ENCODE results near the gene KRTAP3-3.
"Not testable (repeated sequence)": the region's sequence is repeated elsewhere in the genome, so short reads cannot be mapped to it uniquely, and the experiment has no call there.

The KRTAP3-3 gene

DNA sequence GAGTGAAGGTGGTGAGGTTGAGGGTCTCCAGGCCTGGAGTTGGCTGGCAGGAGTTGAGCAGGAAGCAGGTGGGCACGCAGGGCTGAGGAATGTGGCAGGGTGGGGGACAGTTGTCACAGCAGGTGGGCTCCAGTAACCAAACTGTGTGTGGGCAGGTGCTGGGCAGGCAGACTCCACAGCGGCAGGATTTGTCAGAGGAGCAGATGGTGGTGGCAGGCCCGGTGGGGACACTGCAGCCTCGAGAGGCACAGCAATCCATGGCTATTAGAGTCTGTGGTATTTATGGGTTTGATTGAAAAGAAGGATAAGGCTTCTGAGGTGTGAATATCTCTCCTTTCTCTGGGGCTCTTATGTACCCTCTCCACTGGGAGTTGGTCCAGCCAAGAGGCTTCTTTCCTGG, at the start of gene KRTAP3-3:
TSS of gene KRTAP3-3 (minus strand) at position 326 of the 400 bp plus-strand sequence. CDS start at position 259, 67 bp downstream.
- no peak for DNase-seq
- no peak for ATAC-seq

DNA sequence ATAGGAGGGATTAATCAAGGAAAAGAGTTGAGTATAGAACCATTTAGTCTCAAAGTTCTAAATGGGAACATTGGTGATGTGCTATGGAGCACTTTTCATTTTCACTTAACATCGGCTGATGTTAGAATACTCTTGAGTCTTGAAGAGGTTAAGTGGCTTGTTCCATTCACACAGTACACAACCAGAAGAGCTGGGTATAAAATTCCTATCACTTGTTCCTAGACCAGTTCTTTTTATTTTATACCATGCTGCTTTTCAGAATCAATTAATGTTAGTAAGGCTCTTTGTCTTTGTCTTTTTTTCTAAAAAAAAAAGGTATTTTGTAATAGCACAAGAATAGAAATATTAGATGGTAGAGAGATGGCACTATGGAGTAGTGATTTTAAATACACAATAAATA, 49.0 kb upstream of the KRTAP3-3 start:
- DNase-seq (no peak), ATAC-seq (no peak)

DNA sequence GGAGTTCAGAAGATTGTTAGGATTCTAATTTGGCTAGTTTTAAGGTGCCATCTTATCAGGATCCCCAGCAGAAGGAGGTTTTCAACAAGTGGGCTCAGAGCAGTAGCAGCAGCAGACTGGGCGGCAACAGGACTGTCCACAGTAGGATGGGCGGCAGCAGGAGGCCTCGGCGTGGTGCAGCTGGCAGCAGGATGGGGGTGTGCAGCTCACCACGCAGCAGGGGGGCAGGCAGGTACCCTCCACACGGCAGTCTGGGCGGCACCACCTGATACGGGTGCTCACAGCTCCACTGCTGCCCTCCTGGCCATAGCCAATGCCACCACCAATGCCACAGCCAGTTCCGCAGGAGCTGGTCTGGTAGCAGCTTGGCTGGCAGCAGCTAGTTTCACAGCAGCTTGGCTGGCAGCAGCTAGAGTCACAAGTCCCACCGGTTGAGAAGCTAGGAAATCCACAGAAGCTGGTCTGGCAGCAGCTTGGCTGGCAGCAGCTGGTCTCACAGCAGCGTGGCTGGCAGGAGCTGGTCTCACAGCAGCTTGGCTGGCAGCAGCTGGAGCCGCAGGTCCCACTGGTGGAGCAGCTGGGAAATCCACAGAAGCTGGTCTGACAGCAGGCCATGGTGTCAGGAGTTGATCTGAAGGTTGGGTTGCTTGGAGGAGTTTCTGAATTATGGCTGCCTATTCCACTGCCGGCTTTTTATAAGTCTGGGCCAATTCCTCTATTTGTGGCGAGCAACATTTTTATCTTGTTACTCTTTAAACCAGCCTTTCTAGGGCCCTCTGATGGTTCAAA, 47.0 kb upstream of the KRTAP3-3 start, which contains the start of gene KRTAP1-1:
TSS of gene KRTAP1-1 (minus strand) at position 668 of the 789 bp plus-strand sequence. CDS start at position 615, 53 bp downstream.
- ATAC-seq, DNase-seq: not testable (repeated sequence)

DNA sequence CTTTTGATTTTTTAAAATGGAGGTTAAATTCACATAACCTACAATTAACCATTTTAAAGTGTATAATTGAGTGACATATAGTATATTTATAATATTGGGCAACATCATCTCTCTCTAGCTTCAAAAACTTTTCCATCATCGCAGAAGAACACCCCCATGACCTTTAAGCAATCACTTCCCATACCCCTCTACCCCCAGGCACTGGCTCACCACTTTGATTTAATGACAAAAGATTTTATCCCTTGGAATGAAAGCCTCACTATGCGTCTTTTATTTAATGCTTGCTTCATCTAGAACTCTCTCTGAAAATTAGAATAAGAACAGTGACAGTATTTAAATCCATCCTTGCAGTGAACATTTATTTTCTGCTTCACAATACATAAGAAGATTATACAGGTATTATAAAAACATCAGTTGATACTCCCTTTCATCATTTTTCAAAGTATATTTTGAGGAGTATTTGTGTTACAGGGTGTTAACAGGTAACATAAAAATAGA, 43.9 kb upstream of the KRTAP3-3 start:
- DNase-seq: no peak

DNA sequence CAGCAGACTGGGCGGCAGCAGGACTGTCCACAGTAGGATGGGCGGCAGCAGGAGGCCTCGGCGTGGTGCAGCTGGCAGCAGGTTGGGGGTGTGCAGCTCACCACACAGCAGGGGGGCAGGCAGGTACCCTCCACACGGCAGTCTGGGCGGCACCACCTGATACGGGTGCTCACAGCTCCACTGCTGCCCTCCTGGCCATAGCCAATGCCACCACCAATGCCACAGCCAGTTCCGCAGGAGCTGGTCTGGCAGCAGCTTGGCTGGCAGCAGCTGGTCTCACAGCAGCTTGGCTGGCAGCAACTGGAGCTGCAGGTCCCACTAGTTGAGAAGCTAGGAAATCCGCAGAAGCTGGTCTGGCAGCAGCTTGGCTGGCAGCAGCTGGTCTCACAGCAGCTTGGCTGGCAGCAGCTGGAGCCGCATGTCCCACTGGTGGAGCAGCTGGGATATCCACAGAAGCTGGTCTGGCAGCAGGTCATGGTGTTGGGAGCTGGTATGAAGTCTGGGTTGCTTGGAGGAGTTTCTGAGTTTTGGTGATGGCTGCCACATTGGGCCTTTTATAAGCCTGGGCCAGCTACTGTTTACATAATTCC, 40.5 kb upstream of the KRTAP3-3 start, which contains the start of gene KRTAP1-3:
TSS of gene KRTAP1-3 (minus strand) at position 529 of the 590 bp plus-strand sequence. CDS start at position 476, 53 bp downstream.
- DNase-seq, ATAC-seq: not testable (repeated sequence)

More for the DNA sequence above, 43.9 kb upstream of the KRTAP3-3 start:
- ATAC-seq: no peak

DNA sequence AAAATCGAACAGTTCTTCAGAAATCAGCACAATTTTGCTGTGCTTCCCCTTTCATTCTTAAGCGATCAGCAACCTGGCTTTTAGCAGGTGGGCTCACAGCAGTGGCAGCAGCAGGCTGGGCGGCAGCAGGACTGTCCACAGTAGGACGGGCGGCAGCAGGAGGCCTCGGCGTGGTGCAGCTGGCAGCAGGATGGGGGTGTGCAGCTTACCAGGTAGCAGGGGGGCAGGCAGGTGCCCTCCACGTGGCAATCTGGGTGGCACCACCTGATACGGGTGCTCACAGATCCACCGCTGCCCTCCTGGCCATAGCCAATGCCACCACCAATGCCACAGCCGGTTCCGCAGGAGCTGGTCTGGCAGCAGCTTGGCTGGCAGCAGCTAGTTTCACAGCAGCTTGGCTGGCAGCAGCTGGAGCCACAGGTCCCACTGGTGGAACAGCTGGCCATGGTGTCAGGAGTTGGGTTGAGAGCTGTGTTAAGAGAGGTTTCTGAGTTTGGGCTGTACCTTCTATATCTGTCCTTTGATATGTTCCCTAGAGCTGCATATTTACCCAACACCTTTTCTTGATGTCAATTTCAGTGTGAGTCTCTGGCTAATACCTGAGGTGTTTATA, 35.8 kb upstream of the KRTAP3-3 start, which contains the start of gene KRTAP1-4:
TSS of gene KRTAP1-4 (minus strand) at position 563 of the 613 bp plus-strand sequence. CDS start at position 446, 117 bp downstream.
- DNase-seq (no peak), ATAC-seq (no peak)

DNA sequence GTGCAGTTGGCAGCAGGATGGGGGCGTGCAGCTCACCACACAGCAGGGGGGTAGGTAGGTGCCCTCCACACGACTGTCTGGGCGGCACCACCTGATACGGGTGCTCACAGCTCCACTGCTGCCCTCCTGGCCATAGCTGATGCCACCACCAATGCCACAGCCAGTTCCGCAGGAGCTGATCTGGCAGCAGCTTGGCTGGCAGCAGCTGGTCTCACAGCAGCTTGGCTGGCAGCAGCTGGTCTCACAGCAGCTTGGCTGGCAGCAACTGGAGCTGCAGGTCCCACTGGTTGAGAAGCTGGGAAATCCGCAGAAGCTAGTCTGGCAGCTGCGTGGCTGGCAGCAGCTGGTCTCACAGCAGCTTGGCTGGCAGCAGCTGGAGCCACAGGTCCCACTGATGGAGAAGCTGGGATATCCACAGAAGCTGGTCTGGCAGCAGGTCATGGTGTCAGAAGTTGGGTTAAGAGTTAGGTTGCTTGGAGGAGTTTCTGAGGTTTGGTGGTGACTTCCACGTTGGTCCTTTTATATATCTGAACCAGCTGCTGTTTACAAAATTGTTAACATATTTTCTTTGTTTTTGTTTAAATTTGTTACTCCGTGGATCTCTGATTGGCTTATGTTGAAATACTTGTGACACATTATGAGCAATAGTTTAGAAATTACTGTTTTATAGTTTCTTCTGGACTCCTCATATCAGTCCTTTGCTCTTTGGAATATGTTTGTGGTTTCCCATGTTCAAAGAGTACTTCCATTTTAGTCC, 32.9 kb upstream of the KRTAP3-3 start, which contains the start of gene KRTAP1-5:
TSS of gene KRTAP1-5 (minus strand) at position 494 of the 757 bp plus-strand sequence. CDS start at position 441, 53 bp downstream.
- no peak for DNase-seq
- no peak for ATAC-seq

DNA sequence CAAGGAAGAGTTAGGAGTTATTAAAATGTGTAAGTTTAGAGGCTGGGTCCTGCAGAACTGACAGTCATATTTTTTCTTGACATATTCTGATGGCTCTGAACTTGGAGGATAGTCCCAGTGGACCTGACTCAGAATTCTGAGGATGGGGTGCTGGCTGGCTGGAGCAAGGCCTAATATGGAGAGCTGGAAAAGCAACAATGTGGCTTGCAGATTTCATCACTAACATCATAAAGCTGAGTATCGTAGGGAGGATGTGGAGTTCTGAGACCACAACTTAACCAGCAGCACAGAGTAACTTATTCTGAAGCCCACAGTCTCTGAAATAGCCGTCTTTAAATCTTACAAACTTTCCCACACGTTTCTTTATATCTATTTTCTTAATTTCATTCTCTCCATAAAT, 30.7 kb upstream of the KRTAP3-3 start:
- DNase-seq (no peak), ATAC-seq (no peak)

DNA sequence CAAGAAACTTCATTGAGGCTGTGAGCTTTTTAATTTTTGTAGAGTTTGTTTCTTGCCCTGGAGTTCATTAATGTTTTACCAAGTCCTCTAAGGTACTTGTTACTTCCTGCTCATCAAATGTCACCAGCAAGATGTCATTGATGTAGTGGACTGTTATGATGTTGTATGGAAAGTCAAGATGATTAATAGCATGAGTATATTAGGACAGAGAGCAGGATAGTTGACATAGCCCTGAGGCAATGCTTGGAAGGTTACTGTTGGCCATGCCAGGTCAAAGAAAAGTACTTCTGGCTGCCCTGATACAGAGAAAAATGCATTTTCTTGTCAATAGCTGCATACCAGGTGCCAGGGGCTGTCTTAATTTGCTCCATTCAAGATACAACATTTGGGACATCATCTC, 26.4 kb upstream of the KRTAP3-3 start:
- ATAC-seq (no peak), DNase-seq (no peak)

DNA sequence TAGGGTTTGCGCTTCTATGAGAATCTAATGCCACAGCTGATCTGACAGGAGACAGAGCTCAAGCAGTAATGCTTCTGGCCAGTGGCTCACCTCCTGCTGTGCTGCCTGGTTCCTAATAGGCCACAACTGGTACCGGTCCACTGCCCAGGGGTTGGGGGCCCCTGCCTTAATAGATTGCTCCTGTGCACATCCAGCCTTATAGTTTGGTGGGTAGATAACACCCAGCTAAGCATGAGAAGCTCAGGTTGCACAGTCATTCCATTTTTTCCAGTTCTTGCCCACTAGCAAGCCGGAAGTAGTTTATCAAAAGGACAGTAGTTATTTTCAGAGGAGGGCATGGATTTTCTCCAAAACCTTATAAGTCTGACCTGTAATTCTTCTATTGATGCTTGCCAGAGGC, 25.5 kb upstream of the KRTAP3-3 start:
- no peak for DNase-seq
- no peak for ATAC-seq

DNA sequence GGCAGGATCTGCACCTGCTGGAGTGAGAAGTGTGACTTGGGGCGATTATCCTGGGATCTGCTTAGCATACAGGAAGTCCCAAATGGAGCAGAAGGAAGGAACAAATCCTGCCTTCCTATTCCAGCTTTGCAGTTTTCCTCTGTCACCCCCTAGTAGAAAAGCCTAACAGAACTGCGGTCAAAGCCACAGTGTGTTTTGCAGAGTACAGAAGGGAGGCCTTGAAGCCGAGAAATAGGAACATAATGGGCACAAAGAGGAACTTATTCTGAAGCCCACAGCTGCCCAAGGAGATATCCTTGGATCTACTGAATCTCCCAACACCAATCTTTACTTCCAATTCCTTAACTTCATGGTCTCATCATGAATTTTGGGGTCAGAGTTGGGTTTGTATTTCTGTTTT, 24.6 kb upstream of the KRTAP3-3 start:
- DNase-seq (no peak), ATAC-seq (no peak)

DNA sequence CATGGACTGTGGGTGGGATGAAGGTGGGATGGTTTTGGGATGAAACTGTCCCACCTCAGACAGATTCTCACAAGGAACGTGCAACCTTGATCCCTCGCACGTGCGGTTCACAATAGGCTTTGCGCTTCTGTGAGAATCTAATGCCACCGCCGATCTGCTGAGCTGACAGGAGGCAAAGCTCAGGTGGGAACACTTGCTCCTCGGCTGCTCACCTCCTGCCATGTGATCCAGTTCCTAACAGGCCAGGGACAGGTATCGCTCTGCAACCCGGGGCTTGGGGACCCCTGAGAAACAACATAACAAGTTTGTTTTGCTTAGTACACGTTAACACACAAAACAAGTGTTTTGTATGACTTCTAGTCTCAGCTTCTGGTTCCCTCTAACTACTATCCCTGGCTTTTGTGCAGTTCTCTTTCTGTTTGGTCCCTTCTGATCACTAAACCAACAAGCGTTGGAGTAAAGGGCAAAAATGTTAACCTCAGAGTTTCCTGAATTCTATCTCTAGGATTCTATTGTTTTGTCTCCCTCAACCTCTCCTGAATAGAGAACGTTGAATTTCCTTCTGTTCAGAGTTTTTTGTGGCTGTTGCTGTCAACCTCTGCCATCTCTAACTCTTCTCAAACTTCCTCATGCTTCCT, 22.7 kb upstream of the KRTAP3-3 start:
- no peak for DNase-seq
- ATAC-seq: no peak

DNA sequence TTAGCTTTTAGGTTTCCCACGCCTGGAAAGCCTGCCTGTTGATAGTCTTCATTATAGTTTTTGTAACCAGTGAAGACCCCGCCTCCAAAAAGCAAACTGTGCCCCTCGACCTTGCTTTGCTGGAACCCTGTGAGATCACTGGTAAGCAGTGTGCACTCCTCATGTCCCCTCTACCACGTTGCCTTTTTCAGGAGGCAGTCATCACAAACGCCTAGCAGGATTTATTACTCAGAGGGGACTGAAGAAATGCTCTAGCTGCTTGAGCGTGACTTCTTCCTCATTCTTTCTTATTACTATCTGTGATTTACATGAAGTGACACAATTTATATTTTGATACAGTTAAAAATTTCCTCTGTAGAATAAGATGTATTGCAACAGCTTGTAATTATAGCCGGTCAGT, 21.5 kb upstream of the KRTAP3-3 start:
- no peak for DNase-seq

DNA sequence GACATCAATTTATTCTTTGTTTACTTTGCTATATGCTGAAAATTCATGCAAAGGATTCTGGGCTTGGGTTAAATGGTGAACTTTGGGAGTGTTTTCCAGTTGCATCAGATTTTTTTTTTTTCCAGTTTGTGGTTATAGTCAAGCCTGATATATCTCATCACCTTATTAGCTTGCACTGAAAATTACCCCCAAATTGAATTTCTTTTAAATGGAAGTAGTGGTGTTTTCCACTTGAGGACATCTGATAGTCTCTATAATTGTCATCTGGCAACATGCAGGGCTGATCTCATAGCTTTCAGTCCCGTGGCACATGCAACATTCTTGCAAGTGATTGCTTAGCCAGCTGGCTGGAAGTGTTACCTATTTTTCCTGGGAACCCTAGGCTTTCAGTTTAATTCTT, 19.6 kb upstream of the KRTAP3-3 start:
- ATAC-seq (no peak), DNase-seq (no peak)

More for the DNA sequence above, 21.5 kb upstream of the KRTAP3-3 start:
- ATAC-seq: no peak

DNA sequence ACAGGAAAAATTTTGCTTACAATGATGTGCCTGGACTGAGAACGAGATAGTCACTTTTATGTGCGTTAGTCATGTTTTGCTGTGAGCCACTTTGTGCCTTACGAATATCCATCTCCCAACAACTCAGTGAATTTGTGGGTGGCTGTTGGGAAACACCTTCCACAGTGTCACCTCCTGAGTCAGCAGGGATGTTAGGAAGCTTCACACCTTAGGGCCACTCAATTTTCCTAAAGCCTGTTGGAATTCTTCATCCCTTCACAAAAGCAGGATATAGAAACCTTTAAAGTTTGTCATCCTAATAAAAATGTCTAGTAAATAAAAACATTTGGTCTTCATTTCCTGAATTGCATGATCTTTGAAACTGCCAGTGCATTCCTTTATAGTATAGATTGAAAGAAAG, 19.2 kb upstream of the KRTAP3-3 start:
- no peak for ATAC-seq
- no peak for DNase-seq

DNA sequence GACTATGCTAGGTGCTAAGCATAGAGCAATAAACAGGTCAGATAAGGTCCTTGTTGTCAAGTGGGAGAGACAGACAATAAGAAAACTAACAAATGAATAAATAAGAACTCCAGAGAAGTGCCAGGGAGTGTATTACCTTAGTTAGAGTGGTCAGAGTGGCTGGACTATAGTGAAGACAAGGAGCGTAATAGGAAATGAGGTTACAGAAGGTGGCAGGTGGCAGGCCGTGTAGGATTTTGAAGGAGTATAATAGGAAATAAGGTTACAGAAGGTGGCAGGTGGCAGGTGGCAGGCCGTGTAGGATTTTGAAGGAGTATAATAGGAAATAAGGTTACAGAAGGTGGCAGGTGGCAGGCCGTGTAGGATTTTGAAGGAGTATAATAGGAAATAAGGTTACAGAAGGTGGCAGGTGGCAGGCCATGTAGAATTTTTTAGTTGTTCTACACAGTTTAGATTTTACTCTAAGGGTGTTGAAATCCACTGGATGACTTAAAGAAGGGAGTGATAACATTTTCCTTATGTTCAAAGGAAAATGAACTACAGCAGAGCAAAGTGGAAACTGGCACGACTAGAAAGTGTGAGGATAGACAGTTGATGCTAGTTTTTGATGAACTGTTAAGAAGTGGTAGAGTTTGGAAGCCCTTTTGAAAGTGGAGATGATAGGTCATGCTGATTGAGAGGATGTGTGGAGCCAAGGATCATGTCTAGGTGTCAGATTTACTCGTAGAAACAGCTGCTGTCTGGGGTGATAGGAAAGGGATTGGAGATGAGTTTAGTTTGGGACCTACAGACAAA, 18.6 kb upstream of the KRTAP3-3 start:
- no peak for DNase-seq
- ATAC-seq: no peak

DNA sequence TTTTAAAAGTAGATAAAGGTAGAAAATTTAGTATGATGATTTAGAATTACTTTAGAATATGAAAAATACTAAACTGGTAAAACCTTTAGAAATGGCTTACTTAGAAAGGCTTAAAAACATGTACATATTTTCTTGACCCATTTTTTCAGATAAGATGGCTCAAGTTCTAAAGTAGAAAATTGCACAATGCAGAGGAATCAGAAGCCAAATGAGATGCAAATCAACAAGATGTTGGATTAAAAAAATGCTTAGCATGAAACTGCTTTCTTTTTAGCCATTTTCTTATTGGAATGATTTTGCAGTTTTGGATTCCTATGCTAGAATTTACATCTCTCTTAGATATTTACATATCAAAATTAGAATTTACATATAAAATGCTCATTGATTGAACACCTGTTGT, 16.5 kb upstream of the KRTAP3-3 start:
- no peak for DNase-seq
- ATAC-seq: no peak

DNA sequence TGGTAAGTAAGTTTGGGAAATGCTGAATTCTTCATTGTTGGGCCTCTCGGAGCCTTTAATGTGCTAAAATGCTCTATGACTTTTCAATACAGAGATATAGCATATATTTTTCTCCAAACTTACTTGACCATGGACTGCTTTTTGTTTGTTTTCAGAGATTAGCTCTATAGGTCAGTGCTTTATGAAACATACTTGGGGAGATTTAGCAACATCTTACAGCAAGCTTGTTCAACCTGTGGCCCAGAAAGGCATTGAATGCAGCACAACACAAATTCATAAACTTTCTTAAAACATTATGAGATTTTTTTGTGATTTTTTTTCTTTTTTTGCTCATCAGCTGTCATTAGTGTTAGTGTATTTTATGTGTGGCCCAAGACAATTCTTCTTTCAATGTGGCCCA, 16.0 kb upstream of the KRTAP3-3 start:
- no peak for DNase-seq
- ATAC-seq: no peak

DNA sequence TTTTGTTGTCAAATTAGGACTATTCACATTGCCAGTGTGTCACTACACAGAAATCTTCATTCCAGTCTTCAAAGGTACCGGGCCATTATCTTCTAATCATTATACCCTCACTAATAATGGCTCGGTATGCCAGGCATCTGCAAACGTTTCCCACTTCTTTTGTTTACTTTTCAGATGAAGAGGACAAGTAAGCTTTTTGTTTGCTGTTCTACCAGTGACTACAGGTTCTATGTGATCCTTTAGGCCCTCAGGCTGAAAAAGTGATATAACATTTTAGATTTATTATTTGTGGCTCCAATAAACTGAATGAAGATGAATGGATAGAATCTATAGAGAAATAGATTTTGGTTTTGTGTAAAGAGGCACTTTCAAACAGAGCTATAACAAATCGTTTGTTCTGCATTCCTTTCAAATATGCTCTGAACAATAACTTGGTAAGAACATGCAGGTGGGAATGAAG, 15.4 kb upstream of the KRTAP3-3 start:
- DNase-seq: no peak
- no peak for ATAC-seq

DNA sequence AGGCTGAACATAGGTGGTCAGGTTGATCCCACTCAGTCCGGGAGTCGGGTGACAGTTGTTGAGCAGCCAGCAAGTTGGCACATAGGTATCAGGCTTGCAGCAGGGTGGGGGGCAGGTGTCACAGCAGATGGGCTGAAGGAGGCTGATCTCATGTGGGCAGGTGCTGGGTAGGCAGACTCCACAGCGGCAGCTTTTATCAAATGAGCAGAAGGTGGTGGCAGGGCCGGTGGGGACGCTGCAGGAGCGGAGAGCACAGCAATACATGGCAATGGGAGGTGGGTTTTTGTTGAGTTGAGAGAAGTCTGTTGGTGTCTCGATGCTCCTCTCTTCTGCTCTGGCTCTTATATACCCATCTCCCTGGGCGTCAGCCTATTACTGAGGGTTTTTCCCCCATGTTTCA, 14.8 kb upstream of the KRTAP3-3 start, which contains the start of gene KRTAP3-1:
TSS of gene KRTAP3-1 (minus strand) at position 318 of the 400 bp plus-strand sequence. CDS start at position 264, 54 bp downstream.
- DNase-seq: no peak
- no peak for ATAC-seq
